HT-29 (cell line): ENCODE measurements around the gene CS. TPM values are rescaled to one million over a fixed set of nuclear protein-coding genes. Genes with fewer than 3 reads are reported as not detected.
"Not testable (repeated sequence)": the region's sequence is repeated elsewhere in the genome, so short reads cannot be mapped to it uniquely, and the experiment has no call there.

Experiments used
- DNase-seq: peaks from one replicate; pipeline ENCODE4 v3.0.0-alpha.2; 2015; ENCODE audit warnings: low spot score
- total RNA-seq: library from RNA; depleted of rRNA; stranded (reverse); fragments of >200 nt; shearing (Covaris generic); gene quantifications from 2 replicates; pipeline ENCODE4 v1.2.3, GENCODE V29; 2014

CS gene
- total RNA-seq, 1 experiment from 2014 or later: 154 TPM

GRCh38 chr12:56280849-56281248, 19.3 kb downstream of the CS start:
- no peak for DNase-seq

- DNase-seq: no peak
Measured at GRCh38 chr12:56278905-56279304, 21.2 kb downstream of the CS start.

- DNase-seq: no peak
Measured at GRCh38 chr12:56274299-56274698, 25.8 kb downstream of the CS start.

- not testable (repeated sequence) for DNase-seq
Measured at GRCh38 chr12:56272468-56272867, 27.7 kb downstream of the CS start.

GRCh38 chr12:56271031-56271430, 29.1 kb downstream of the CS start:
- DNase-seq: peak; percentile 37

GRCh38 chr12:56267443-56268071, 32.6 kb downstream of the CS start:
- no peak for DNase-seq

- DNase-seq: peak; percentile 93
Measured at GRCh38 chr12:56266693-56267442, 33.3 kb downstream of the CS start, which contains the start of gene COQ10A. COQ10A (plus strand) TSS chr12:56266942; CDS start chr12:56267119, 177 bp downstream.

- not testable (repeated sequence) for DNase-seq
Measured at GRCh38 chr12:56266068-56266692, 34.0 kb downstream of the CS start.

- not testable (repeated sequence) for DNase-seq
Measured at GRCh38 chr12:56262955-56263354, 37.2 kb downstream of the CS start.

GRCh38 chr12:56261503-56262232, 38.5 kb downstream of the CS start:
- peak; percentile 41 for DNase-seq

- no peak for DNase-seq
Measured at GRCh38 chr12:56260921-56261320, 39.2 kb downstream of the CS start.

- no peak for DNase-seq
Measured at GRCh38 chr12:56260380-56260779, 39.8 kb downstream of the CS start.

- no peak for DNase-seq
Measured at GRCh38 chr12:56258820-56259183, 41.3 kb downstream of the CS start.

GRCh38 chr12:56258068-56258819, 41.9 kb downstream of the CS start, which contains the start of gene ANKRD52:
ANKRD52 (minus strand) TSS chr12:56258384; CDS start chr12:56258269, 115 bp downstream.
- peak; percentile 80 for DNase-seq

GRCh38 chr12:56257491-56258067, 42.6 kb downstream of the CS start:
- peak; percentile 25 for DNase-seq

- no peak for DNase-seq
Measured at GRCh38 chr12:56257071-56257470, 43.1 kb downstream of the CS start.

GRCh38 chr12:56256326-56256960, 43.7 kb downstream of the CS start:
- DNase-seq: no peak

GRCh38 chr12:56255671-56256070, 44.5 kb downstream of the CS start:
- no peak for DNase-seq

GRCh38 chr12:56253091-56253490, 47.0 kb downstream of the CS start:
- no peak for DNase-seq

GRCh38 chr12:56252649-56253048, 47.5 kb downstream of the CS start:
- DNase-seq: no peak
